ENCODE data around the gene KCNE3.

KCNE3 gene

DNA sequence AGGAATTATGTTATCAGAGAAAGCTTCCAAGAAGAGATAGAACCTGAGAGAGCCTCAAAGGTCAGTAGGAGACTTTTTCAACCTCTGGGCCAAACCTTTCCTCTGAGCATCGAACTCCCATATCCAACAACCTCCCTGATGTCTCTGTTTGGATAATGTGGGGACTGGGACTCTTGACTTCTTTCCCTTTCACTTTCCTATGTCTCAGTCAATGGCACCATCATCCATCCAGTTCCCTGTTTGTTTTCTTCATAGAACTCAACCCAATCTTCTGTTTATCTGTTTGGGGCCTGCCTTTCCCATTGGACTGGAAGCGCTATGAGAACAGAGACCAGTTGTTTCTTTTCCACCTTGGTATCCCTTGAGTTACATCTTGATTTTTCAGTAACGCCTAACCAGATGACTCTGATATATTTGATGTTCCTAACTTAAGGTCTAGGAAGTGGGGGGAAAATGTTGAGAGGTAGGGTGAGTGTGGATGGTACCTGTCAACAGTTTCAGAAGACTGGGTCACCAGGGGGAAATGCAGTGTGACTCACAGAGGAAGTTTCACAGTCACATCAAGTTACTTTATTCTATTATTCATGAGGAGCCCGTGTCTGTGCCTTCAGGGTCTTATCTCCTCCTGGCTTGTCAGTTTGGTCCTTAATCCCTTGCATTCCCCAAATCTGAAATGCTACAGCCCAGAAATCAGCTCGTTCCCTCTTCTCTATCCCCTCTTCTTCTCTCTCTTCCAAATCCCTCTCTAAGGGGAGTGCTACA is 4.5 kb upstream of the KCNE3 start:
- DNase-seq (ENCODE audit: extremely low read depth, low read depth): no peak
- TF ChIP-seq, protein P1, sequence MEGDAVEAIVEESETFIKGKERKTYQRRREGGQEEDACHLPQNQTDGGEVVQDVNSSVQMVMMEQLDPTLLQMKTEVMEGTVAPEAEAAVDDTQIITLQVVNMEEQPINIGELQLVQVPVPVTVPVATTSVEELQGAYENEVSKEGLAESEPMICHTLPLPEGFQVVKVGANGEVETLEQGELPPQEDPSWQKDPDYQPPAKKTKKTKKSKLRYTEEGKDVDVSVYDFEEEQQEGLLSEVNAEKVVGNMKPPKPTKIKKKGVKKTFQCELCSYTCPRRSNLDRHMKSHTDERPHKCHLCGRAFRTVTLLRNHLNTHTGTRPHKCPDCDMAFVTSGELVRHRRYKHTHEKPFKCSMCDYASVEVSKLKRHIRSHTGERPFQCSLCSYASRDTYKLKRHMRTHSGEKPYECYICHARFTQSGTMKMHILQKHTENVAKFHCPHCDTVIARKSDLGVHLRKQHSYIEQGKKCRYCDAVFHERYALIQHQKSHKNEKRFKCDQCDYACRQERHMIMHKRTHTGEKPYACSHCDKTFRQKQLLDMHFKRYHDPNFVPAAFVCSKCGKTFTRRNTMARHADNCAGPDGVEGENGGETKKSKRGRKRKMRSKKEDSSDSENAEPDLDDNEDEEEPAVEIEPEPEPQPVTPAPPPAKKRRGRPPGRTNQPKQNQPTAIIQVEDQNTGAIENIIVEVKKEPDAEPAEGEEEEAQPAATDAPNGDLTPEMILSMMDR (IDR thresholded peaks at IDR 0.05; ENCODE audit: low read depth, low read length): no peak

DNA sequence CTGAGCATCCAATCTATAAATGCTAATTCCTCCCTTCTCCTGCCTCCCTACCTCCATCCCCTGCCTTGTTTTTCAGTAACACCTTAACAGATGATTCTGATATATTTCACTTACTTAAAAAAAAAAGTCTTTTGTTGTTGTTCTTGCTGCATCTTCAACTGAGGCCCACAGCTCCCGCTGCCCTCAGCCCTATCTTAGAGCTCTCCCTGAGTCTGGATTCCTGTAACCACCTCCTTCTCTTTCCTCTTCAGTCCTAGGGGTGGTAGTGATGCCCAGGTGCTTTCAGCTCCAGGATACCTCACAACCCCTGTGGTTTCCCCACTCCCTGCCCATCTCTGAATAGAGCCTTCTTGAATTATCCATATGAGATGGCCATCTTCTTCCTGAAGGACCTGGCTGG is 3.7 kb upstream of the KCNE3 start:
- no peak for DNase-seq (ENCODE audit: extremely low read depth, low read depth)
- TF ChIP-seq, protein P1 (IDR thresholded peaks at IDR 0.05; ENCODE audit: low read depth, low read length): no peak

DNA sequence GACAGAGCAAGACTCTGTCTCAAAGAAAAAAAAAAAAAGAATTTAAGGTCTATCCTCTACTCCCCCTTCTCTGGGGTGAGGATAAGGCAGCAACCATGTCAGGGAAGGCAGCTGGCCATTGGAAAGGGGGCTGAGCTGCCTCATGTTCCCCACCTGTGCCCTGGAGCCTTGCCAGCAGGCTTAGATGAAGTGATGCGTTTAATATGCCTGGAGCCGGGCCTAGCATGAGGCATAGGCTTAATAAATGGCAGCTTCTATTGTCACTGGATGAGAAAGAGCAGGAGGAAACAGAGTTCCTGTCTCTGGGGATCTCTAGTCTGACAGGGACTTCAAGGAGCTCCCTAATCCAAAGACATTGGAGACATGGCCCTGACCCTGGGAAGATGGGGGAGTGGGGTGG is 3.2 kb upstream of the KCNE3 start:
- TF ChIP-seq, protein P1 (IDR thresholded peaks at IDR 0.05; ENCODE audit: low read depth, low read length): no peak
- no peak for DNase-seq (ENCODE audit: extremely low read depth, low read depth)

DNA sequence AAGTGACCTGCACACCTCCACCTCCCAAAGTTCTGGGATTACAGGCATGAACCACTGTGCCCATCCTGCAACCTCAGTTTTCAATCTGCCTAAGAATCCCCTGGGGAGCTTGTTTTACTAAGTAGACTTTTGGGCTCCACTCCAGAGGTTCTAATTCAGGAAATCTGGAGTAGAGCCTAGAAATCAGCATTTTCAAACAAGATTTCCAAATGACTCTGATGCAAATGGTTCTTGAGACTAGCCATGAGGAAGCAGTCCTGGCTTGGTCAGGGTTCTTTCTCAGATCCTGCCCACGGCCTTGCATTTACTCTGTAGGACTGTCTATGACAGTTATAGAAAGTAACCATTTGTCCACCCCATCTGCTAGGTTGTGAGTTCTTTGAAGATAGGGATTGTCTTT is 1.6 kb upstream of the KCNE3 start:
- TF ChIP-seq, protein P1 (IDR thresholded peaks at IDR 0.05; ENCODE audit: low read depth, low read length): no peak
- no peak for DNase-seq (ENCODE audit: extremely low read depth, low read depth)

DNA sequence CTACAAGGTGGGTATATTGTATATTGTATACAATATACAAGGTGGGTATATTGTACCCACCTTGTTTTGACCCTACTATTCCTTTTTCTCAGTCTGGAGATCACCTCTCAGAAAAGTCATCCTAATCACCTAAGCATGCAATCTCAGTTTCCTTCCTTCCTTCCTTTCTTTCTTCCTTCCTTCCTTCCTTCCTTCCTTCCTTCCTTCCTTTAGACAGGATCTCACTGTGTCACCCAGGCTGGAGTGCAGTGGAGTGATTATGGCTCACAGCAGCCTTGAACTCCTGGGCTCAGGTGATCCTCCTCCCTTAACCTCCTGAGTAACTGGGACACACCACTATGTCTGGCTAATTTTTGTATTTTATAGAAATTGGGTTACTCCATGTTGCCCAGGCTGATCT is 1.2 kb upstream of the KCNE3 start:
- DNase-seq (ENCODE audit: extremely low read depth, low read depth): no peak
- TF ChIP-seq, protein P1 (IDR thresholded peaks at IDR 0.05; ENCODE audit: low read depth, low read length): no peak

DNA sequence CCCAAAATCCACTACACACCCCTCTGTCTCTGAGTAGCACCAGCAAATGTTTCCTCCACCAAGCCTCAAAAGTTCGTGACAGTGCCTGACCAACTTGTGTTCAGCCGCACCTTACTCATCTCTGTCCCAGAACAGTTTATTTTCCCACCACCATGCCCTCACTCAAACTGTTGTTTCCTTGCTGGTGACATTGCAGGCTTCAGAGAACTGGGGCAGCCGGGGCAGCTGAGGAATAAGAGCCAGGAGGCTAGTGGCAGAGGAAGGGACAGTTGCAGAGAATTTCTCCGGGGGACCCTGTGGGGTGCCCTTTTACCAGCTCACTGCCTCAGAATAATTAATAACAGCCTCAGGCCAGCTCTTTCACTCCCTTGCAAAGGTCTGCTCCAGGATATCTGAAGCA is 709 bp upstream of the KCNE3 start:
- DNase-seq (ENCODE audit: extremely low read depth, low read depth): no peak
- TF ChIP-seq, protein P1 (IDR thresholded peaks at IDR 0.05; ENCODE audit: low read depth, low read length): no peak

DNA sequence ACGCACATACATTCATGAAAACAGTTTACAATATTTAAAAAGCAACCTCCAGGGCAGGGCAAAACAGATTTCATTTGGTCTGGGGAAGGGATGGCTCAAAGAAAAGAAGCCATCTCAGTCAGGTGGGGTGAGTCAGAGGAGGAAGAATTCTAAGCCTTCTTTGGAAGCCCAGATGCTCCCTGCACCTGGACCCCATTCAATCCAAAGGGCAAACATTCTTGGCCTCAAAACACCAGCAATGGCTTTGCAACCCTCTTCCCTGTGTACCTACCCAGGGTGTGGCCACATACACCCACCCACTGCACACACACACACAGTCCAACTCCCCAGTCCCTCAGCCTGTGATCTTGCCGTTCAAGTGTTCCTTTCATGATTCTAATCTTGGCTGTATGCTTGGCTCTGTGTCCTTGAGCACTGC is 2.0 kb downstream of the KCNE3 start:
- DNase-seq (ENCODE audit: extremely low read depth, low read depth): no peak
- TF ChIP-seq, protein P1 (IDR thresholded peaks at IDR 0.05; ENCODE audit: low read depth, low read length): no peak

Measured in AG09319 (cell line).